A673 (cell line): Measurements from ENCODE around the gene DPF3. TPM values are rescaled to one million over a fixed set of nuclear protein-coding genes. Genes with fewer than 3 reads are reported as not detected.

Experiments used
- BruUV-seq: library from RNA; stranded (reverse); fragments of 400-500 nt; replicated peaks from 2 replicates; lab custom pipeline; 2021; lab: Mats Ljungman, UMichigan
- CTCF ChIA-PET: fragments of 300-600 bp; sonication (Branson Sonifier 250); formaldehyde crosslinking; loops from one replicate; lab custom pipeline; 2022; ENCODE audit warnings: antibody characterized with exemption; lab: Charles Lee
- POLR2A ChIA-PET: fragments of 300-600 bp; sonication (Branson Sonifier 250); formaldehyde crosslinking; loops from one replicate; lab custom pipeline; 2022; ENCODE audit warnings: antibody characterized with exemption; ENCODE audit not compliant: low non-redundant PET; lab: Charles Lee
- DNase-seq: peaks from one replicate; pipeline ENCODE4 v3.0.0-alpha.2; 2015; ENCODE audit warnings: low spot score
- H3K27ac ChIP-seq: fragments of 200-600 bp; sonication (generic); 2 replicates; pipeline ENCODE4 v1.5.1; 2016; ENCODE audit warnings: mixed run types, low read depth, mild to moderate bottlenecking, mixed read lengths, antibody characterized with exemption, low read length; ENCODE audit not compliant: poor library complexity, severe bottlenecking
- H3K27me3 ChIP-seq: fragments of 200-600 bp; sonication (generic); replicated peaks from 2 replicates; pipeline ENCODE4 v1.6.1; 2017; ENCODE audit warnings: mixed run types, low read depth, mild to moderate bottlenecking, mixed read lengths, antibody characterized with exemption, low read length; ENCODE audit not compliant: insufficient read depth, poor library complexity
- H3K36me3 ChIP-seq: fragments of 200-600 bp; sonication (generic); 2 replicates; pipeline ENCODE4 v1.6.1; 2016; ENCODE audit warnings: mixed run types, mild to moderate bottlenecking, mixed read lengths, antibody characterized with exemption, low read length; ENCODE audit not compliant: insufficient read depth, poor library complexity, severe bottlenecking
- H3K4me1 ChIP-seq: fragments of 200-600 bp; sonication (generic); 2 replicates; pipeline ENCODE4 v1.6.1; 2017; ENCODE audit warnings: mixed run types, mild to moderate bottlenecking, mixed read lengths, antibody characterized with exemption, low read length; ENCODE audit not compliant: insufficient read depth, poor library complexity, severe bottlenecking
- H3K4me3 ChIP-seq: fragments of 200-600 bp; sonication (generic); 2 replicates; pipeline ENCODE4 v1.5.1; 2016; ENCODE audit warnings: low read depth, mixed run types, mild to moderate bottlenecking, mixed read lengths, low read length; ENCODE audit not compliant: poor library complexity, severe bottlenecking
- H3K9me3 ChIP-seq: fragments of 200-600 bp; sonication (generic); 2 replicates; pipeline ENCODE4 v1.6.1; 2016; ENCODE audit warnings: mixed run types, low read depth, mild to moderate bottlenecking, mixed read lengths, antibody characterized with exemption, low read length; ENCODE audit not compliant: poor library complexity, severe bottlenecking
- CTCF ChIP-seq: fragments of 300-800, 200-600 bp; sonication (generic); conservative IDR thresholded peaks from 2 replicates; pipeline ENCODE4 v1.5.1; 2017; ENCODE audit warnings: low read depth, mild to moderate bottlenecking, antibody characterized with exemption, low read length, moderate library complexity, mixed read lengths
- EZH2 ChIP-seq: fragments of 200-600 bp; sonication (generic); IDR thresholded peaks from 2 replicates; pipeline ENCODE4 v1.6.1; 2017; ENCODE audit warnings: borderline replicate concordance, low read depth, mild to moderate bottlenecking, mixed read lengths, antibody characterized with exemption, low read length; ENCODE audit not compliant: poor library complexity, severe bottlenecking
- intact Hi-C: fragments of 100-400 bp; cut with micrococcal nuclease; formaldehyde crosslinking; loops from one replicate; pipeline ENCODE4 v1.10.0; 2022; ENCODE audit not compliant: unreplicated experiment
- total RNA-seq: library from RNA; stranded (reverse); gene quantifications from 2 replicates; pipeline ENCODE4 v1.2.3, GENCODE V29; 2021

DPF3 gene
- total RNA-seq, 1 experiment from 2014 or later = 15.7 TPM

- no peak for DNase-seq
- ChIA-PET POLR2A (no interaction called here), CTCF (no interaction called here)
- no TSS peak for BruUV-seq
- Histone ChIP-seq H3K27me3 (no peaks in the 10 kb centered on the region), H3K4me3 (no peak overlapping the region), H3K36me3 (no peaks in the 10 kb centered on the region), H3K27ac (no peak overlapping the region), H3K4me1 (no peaks in the 10 kb centered on the region), H3K9me3 (no peaks in the 10 kb centered on the region)
- TF ChIP-seq EZH2 (no peak), CTCF (no peak)
- intact Hi-C loops = no loop called here
These were observed 54.5 kb downstream of the DPF3 start for GRCh38 chr14:72839351-72839750.

- no peak for TF ChIP-seq CTCF
- no peak for TF ChIP-seq EZH2
- no peak overlapping the region for H3K4me3 ChIP-seq
- no peaks in the 10 kb centered on the region for H3K4me1 ChIP-seq
- no peaks in the 10 kb centered on the region for H3K27me3 ChIP-seq
- H3K36me3 ChIP-seq = no peaks in the 10 kb centered on the region
- H3K27ac ChIP-seq = no peak overlapping the region
- H3K9me3 ChIP-seq = no peaks in the 10 kb centered on the region
- ChIA-PET CTCF (no interaction called here), POLR2A (no interaction called here)
- no TSS peak for BruUV-seq
- no peak for DNase-seq
- intact Hi-C loops = no loop called here
These were observed 57.8 kb downstream of the DPF3 start for GRCh38 chr14:72836085-72836484.

GRCh38 chr14:72833174-72833573 lies 60.7 kb downstream of the DPF3 start:
- ChIA-PET POLR2A (no interaction called here), CTCF (no interaction called here)
- intact Hi-C loops = no loop called here

More at GRCh38 chr14:72833174-72833573, 60.7 kb downstream of the DPF3 start:
- no peak for DNase-seq
- Histone ChIP-seq H3K27ac (no peak overlapping the region), H3K9me3 (no peaks in the 10 kb centered on the region), H3K4me3 (no peak overlapping the region), H3K36me3 (no peaks in the 10 kb centered on the region), H3K27me3 (no peaks in the 10 kb centered on the region), H3K4me1 (no peaks in the 10 kb centered on the region)
- TF ChIP-seq CTCF (no peak), EZH2 (no peak)
- no TSS peak for BruUV-seq
